Endothelial cell of umbilical vein (primary cell): ENCODE measurements around the gene NKD2. TPM values are rescaled to one million over a fixed set of nuclear protein-coding genes. Genes with fewer than 3 reads are reported as not detected.

Experiments used
- BruUV-seq: library from RNA; stranded (reverse); fragments of 400-500 nt; replicated peaks from 2 replicates; lab custom pipeline; 2021; lab: Mats Ljungman, UMichigan
- CTCF ChIA-PET: fragments of 300-600, 350-600 bp; sonication (Branson Sonifier 250); formaldehyde crosslinking; loops from one replicate; lab custom pipeline; 2021; ENCODE audit warnings: antibody characterized with exemption, inconsistent platforms; lab: Charles Lee
- POLR2A ChIA-PET: fragments of 300-600, 350-600 bp; sonication (Branson Sonifier 250); formaldehyde crosslinking; loops from one replicate; lab custom pipeline; 2021; ENCODE audit warnings: antibody characterized with exemption, inconsistent platforms; lab: Charles Lee
- DNase-seq: peaks from one replicate; pipeline ENCODE4 v3.0.0-alpha.2; 2011; ENCODE audit warnings: low read depth, low spot score
- FAIRE-seq: peaks from 2 replicates; lab custom pipeline; 2011; peaks lifted over from hg19 to GRCh38; lab: Jason Lieb, UNC
- H2AFZ ChIP-seq: 2 replicates; pipeline ENCODE4 v1.6.0; 2012; ENCODE audit warnings: low read depth, low read length, control low read depth, inconsistent platforms
- H3K27ac ChIP-seq: 2 replicates; pipeline ENCODE4 v1.5.1; 2011; ENCODE audit warnings: low read depth, mild to moderate bottlenecking, control low read depth, low read length, moderate library complexity; ENCODE audit not compliant: insufficient read depth
- H3K27me3 ChIP-seq, 2 experiments: 2 replicates each; pipeline versions ENCODE4 v1.6.0 to v1.6.1; 2011; ENCODE audit warnings: low read length in 2 of 2, mixed read lengths in 1 of 2; ENCODE audit not compliant: control insufficient read depth in 2 of 2, insufficient read depth in 2 of 2
- H3K36me3 ChIP-seq, 2 experiments: 2 replicates in 1 of 2; 3 replicates in 1 of 2; pipeline ENCODE4 v1.5.1; 2011; ENCODE audit warnings: low read length in 2 of 2, mild to moderate bottlenecking in 1 of 2, moderate library complexity in 1 of 2; ENCODE audit not compliant: control insufficient read depth in 2 of 2, insufficient read depth in 2 of 2; ENCODE audit errors: extremely low read depth in 1 of 2
- H3K4me1 ChIP-seq: 3 replicates; pipeline ENCODE4 v1.5.1; 2011; ENCODE audit warnings: mild to moderate bottlenecking, low read length; ENCODE audit not compliant: control insufficient read depth, insufficient read depth; ENCODE audit errors: extremely low read depth
- H3K4me2 ChIP-seq: 2 replicates; pipeline ENCODE4 v1.6.1; 2011; ENCODE audit warnings: low read length, control low read depth, mixed read lengths; ENCODE audit not compliant: insufficient read depth
- H3K4me3 ChIP-seq, 3 experiments: fragments of 200-600 bp in 1 of 3; sonication (generic), shearing (Covaris generic) in 1 of 3; replicated peaks in 1 of 3; 2 replicates each; pipeline ENCODE4 v1.5.1; 2011 to 2016; ENCODE audit warnings: control low read depth in 3 of 3, low read length in 3 of 3, mild to moderate bottlenecking in 2 of 3, inconsistent platforms in 1 of 3, low read depth in 1 of 3, moderate library complexity in 1 of 3; ENCODE audit not compliant: insufficient read depth in 1 of 3
- H3K79me2 ChIP-seq: 2 replicates; pipeline ENCODE4 v1.6.0; 2012; ENCODE audit warnings: low read length, inconsistent platforms; ENCODE audit not compliant: control insufficient read depth, insufficient read depth
- H3K9ac ChIP-seq: replicated peaks from 2 replicates; pipeline ENCODE3; 2011; ENCODE audit warnings: low read length, control low read depth; ENCODE audit not compliant: insufficient read depth; ENCODE audit errors: extremely low read depth
- H3K9me1 ChIP-seq: replicated peaks from 3 replicates; pipeline ENCODE4 v1.6.0; 2011; ENCODE audit warnings: mild to moderate bottlenecking, low read length; ENCODE audit not compliant: control insufficient read depth, insufficient read depth; ENCODE audit errors: extremely low read depth
- H3K9me3 ChIP-seq: replicated peaks from 2 replicates; pipeline ENCODE4 v1.5.1; 2012; ENCODE audit warnings: low read length, inconsistent platforms; ENCODE audit not compliant: control insufficient read depth, insufficient read depth
- H4K20me1 ChIP-seq: replicated peaks from 2 replicates; pipeline ENCODE3; 2011; ENCODE audit warnings: mild to moderate bottlenecking, low read length; ENCODE audit not compliant: control insufficient read depth, insufficient read depth; ENCODE audit errors: extremely low read depth
- EZH2 ChIP-seq: IDR thresholded peaks from 2 replicates; pipeline ENCODE4 v1.6.1; 2012; ENCODE audit warnings: borderline replicate concordance, low read depth, mild to moderate bottlenecking, moderate library complexity, low read length, inconsistent platforms; ENCODE audit not compliant: severe bottlenecking
- FOS ChIP-seq: IDR thresholded peaks from 2 replicates; pipeline ENCODE4 v1.6.1; 2011; ENCODE audit warnings: mild to moderate bottlenecking, low read length, moderate library complexity, borderline replicate concordance; ENCODE audit not compliant: insufficient read depth
- GATA2 ChIP-seq: IDR thresholded peaks from 2 replicates; pipeline ENCODE4 v1.7.0; 2011; ENCODE audit warnings: low read depth, mild to moderate bottlenecking, moderate library complexity, mixed read lengths, low read length; ENCODE audit not compliant: insufficient read length, insufficient read depth
- JUN ChIP-seq: IDR thresholded peaks from 2 replicates; pipeline ENCODE4 v1.6.1; 2011; ENCODE audit warnings: borderline replicate concordance, low read depth; ENCODE audit not compliant: insufficient read length, insufficient read depth
- MAX ChIP-seq: IDR thresholded peaks from 2 replicates; pipeline ENCODE4 v1.6.1; 2011; ENCODE audit not compliant: insufficient read depth, insufficient read length
- MYC ChIP-seq: IDR thresholded peaks from one replicate; pipeline ENCODE4 v1.6.1; 2011; ENCODE audit warnings: mild to moderate bottlenecking, low read depth, low read length
- POLR2A ChIP-seq: IDR thresholded peaks from 2 replicates; pipeline ENCODE4 v1.6.1; 2012; ENCODE audit warnings: low read depth, mild to moderate bottlenecking, control low read depth, low read length
- POLR2AphosphoS5 ChIP-seq: IDR thresholded peaks from 2 replicates; pipeline ENCODE4 v1.6.1; 2012; ENCODE audit warnings: low read depth, mild to moderate bottlenecking, control low read depth, low read length, moderate library complexity; ENCODE audit not compliant: insufficient read depth
- dilution Hi-C: fragments of 300-500 bp; cut with MboI; formaldehyde crosslinking; loops from one replicate; pipeline ENCODE4 v1.15.0; 2019; ENCODE audit warnings: low sequenced_read_pairs; ENCODE audit not compliant: extremely low pct_ligation_motif_present
- intact Hi-C: fragments of 100-400 bp; cut with micrococcal nuclease; formaldehyde crosslinking; loops from one replicate; pipeline ENCODE4 v1.10.0; 2022
- polyA plus RNA-seq, 4 experiments: library from polyadenylated mRNA; depleted of rRNA in 3 of 4; stranded (reverse) in 3 of 4; unstranded in 1 of 4; fragments of >200 nt; gene quantifications; 2 replicates each; pipeline versions ENCODE4 v1.2.1 to v1.2.3, GENCODE V29; 2011 to 2012; ENCODE audit warnings: missing spikeins in 1 of 4
- total RNA-seq: library from RNA; stranded (reverse); gene quantifications from 2 replicates; pipeline ENCODE4 v1.2.3, GENCODE V29; 2021
- TF ChIP-seq, protein P1 (sequence below), 2 donors: IDR thresholded peaks; 1 replicate in 1 of 2; 2 replicates in 1 of 2; pipeline ENCODE4 v1.5.1; 2011; ENCODE audit warnings: low read length in 2 of 2, mild to moderate bottlenecking in 2 of 2, moderate library complexity in 2 of 2, control low read depth in 1 of 2, inconsistent platforms in 1 of 2, low read depth in 1 of 2; ENCODE audit not compliant: insufficient read depth in 1 of 2; ENCODE audit errors: extremely low read depth in 1 of 2

NKD2 gene
- total and polyA plus RNA-seq, 2 donors (not counting 3 experiments of a cell fraction or from before 2014, with no cell fraction given) = 0.08 TPM; not detected in 1

DNA sequence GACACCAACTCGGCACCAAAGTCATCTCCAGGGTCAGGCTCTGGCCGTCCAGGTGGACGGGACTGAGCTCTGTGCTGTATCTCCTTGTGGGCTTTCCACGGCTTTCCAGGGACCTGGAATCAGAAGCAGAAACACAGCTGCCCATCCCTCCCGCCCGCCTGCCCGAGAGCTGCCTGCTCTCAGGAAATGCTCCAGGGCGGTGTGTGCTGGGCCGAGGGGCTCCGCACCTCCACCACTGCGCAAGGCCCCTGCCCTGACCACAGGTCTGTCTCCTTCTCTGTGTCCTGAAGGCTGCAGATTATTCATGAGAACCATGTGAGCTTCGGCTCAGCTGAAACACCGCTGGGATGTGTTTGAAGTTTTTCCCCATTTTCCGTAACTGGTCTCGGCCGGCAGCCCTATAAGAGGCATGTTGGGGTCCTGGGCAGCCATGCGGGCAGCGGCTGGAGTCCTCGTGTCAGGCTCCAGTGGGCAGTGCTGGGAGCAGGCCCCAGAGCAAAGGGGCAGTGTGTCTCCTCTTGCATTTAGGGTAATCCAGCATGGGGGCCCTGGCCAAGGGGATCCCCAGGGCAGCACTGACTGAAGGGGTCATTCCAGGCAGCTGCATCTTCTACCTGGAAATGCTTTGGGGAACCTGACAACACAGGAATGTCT lies 22.8 kb downstream of the NKD2 start:
- Histone ChIP-seq H3K4me3 (no peak overlapping the region), H3K9ac (no peak overlapping the region), H3K4me1 (no peaks in the 10 kb centered on the region), H2AFZ (no peak overlapping the region), H3K27ac (no peak overlapping the region), H3K79me2 (no peaks in the 10 kb centered on the region), H3K9me1 (no peaks in the 10 kb centered on the region), H3K4me2 (no peak overlapping the region), H3K9me3 (no peaks in the 10 kb centered on the region), H3K27me3 (no peaks in the 10 kb centered on the region), H3K36me3 (no peaks in the 10 kb centered on the region), H4K20me1 (no peaks in the 10 kb centered on the region)
- BruUV-seq = no TSS peak
- FAIRE-seq (no peak), DNase-seq (no peak)
- dilution Hi-C loops = no loop called here
- no peak for TF ChIP-seq EZH2
- TF ChIP-seq GATA2 = no peak
- no peak for TF ChIP-seq MAX
- ChIA-PET CTCF (interaction anchor here (0.9 to 1.0 kb wide), 2 partner anchors 10 to 13 kb away, joined by 3 read pairs; no protein-coding TSS in a partner anchor), POLR2A (no interaction called here)
- intact Hi-C loops = no loop called here

GRCh38 chr5:1032011-1032410 lies 23.4 kb downstream of the NKD2 start:
- CTCF ChIA-PET = no interaction called here
- no peaks in the 10 kb centered on the region for H4K20me1 ChIP-seq
- H3K27ac ChIP-seq = no peak overlapping the region
- dilution Hi-C loops (no loop called here), intact Hi-C loops (no loop called here)
- H3K4me1 ChIP-seq = no peaks in the 10 kb centered on the region
- BruUV-seq = no TSS peak
- POLR2A ChIA-PET = no interaction called here
- DNase-seq (no peak), FAIRE-seq (no peak)
- H3K4me2 ChIP-seq = no peak overlapping the region
- H3K9ac ChIP-seq = no peak overlapping the region
- no peaks in the 10 kb centered on the region for H3K36me3 ChIP-seq
- TF ChIP-seq GATA2 (no peak), JUN (no peak), FOS (no peak), MAX (no peak), POLR2AphosphoS5 (no peak), POLR2A (no peak), MYC (no peak), EZH2 (no peak)
- TF ChIP-seq, protein P1, sequence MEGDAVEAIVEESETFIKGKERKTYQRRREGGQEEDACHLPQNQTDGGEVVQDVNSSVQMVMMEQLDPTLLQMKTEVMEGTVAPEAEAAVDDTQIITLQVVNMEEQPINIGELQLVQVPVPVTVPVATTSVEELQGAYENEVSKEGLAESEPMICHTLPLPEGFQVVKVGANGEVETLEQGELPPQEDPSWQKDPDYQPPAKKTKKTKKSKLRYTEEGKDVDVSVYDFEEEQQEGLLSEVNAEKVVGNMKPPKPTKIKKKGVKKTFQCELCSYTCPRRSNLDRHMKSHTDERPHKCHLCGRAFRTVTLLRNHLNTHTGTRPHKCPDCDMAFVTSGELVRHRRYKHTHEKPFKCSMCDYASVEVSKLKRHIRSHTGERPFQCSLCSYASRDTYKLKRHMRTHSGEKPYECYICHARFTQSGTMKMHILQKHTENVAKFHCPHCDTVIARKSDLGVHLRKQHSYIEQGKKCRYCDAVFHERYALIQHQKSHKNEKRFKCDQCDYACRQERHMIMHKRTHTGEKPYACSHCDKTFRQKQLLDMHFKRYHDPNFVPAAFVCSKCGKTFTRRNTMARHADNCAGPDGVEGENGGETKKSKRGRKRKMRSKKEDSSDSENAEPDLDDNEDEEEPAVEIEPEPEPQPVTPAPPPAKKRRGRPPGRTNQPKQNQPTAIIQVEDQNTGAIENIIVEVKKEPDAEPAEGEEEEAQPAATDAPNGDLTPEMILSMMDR (IDR thresholded peaks at IDR 0.05; ENCODE audit: extremely low read depth in 1 of 2, insufficient read depth in 1 of 2, low read depth in 1 of 2, low read length in 2 of 2) = no peak
- H3K9me1 ChIP-seq = no peaks in the 10 kb centered on the region
- no peaks in the 10 kb centered on the region for H3K27me3 ChIP-seq
- no peaks in the 10 kb centered on the region for H3K79me2 ChIP-seq
- H2AFZ ChIP-seq = no peak overlapping the region
- H3K4me3 ChIP-seq = no peak overlapping the region
- no peaks in the 10 kb centered on the region for H3K9me3 ChIP-seq
